Measurements from ENCODE around the gene SETD7.

DNA sequence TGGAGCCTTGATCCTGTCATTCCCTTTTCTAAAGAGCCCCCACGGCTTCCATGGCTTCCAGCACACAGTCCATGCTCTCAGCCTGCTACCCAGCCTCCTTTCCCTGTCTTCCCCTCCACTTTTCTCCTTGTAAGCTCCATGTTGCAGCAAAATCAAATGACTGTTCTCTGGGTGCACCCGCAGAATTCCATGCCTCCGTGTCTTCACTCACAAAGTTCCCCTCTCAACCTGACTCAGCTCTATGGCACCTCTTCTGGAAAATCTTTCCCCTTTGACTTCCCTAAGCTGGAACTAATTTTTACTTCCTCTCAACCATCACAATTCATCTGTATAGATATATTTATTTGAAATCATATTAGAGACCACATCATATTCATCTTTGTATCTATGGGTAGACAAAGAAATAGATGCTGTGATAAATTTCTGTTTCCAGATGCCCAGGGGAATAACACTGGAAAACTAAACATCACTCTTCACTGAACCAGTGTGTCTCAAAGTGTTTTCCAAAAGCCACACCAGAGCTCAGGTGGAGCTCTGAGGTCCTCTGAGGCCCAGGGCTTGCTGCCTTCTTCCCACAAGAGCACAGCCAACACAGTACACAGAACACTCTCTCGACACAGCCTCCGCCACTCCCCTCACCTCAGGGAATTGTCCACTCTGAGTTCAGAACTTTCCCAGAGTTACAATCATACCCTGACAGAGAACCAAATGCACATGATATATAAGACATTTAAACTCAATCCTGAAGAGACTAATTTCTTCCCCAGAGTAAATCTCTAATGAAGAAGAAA is 3.3 kb downstream of the SETD7 start:
- TF ChIP-seq TARDBP (IDR thresholded peaks at IDR 0.05) (no peak), SP1 (IDR thresholded peaks at IDR 0.05) (no peak)

Measured in HEK293T (cell line).